H1 (cell line): ENCODE measurements around the gene NR2C2AP. TPM values are rescaled to one million over a fixed set of nuclear protein-coding genes. Genes with fewer than 3 reads are reported as not detected.

Experiments used
- CTCF ChIA-PET: fragments of 300-600 bp; sonication (Branson Sonifier 250); formaldehyde crosslinking; loops from one replicate; lab custom pipeline; 2021; ENCODE audit not compliant: partially characterized antibody; lab: Charles Lee
- POLR2A ChIA-PET: fragments of 300-600 bp; sonication (Branson Sonifier 250); formaldehyde crosslinking; loops from one replicate; lab custom pipeline; 2021; ENCODE audit warnings: inconsistent platforms; ENCODE audit not compliant: partially characterized antibody; lab: Charles Lee
- DNase-seq, 2 experiments: peaks; one replicate each; pipeline versions ENCODE4 v3.0.0 to v3.0.0-alpha.2; 2010 to 2022; ENCODE audit warnings: low spot score in 2 of 2, low read depth in 1 of 2, mixed read lengths in 1 of 2
- FAIRE-seq: peaks from 2 replicates; lab custom pipeline; 2011; peaks lifted over from hg19 to GRCh38; lab: Jason Lieb, UNC
- H2AFZ ChIP-seq: 2 replicates; pipeline ENCODE4 v1.8.1; 2012; ENCODE audit warnings: low read length, inconsistent platforms
- H2AK5ac ChIP-seq: 2 replicates; pipeline ENCODE4 v1.6.1; 2013; ENCODE audit warnings: low read depth, low read length
- H2BK120ac ChIP-seq: replicated peaks from 2 replicates; pipeline ENCODE3; 2013; ENCODE audit warnings: low read depth, low read length, inconsistent platforms
- H2BK12ac ChIP-seq: 2 replicates; pipeline ENCODE4 v1.6.1; 2013; ENCODE audit warnings: low read depth, low read length
- H2BK15ac ChIP-seq: 2 replicates; pipeline ENCODE4 v1.6.1; 2013; ENCODE audit warnings: low read length
- H2BK20ac ChIP-seq: 2 replicates; pipeline ENCODE4 v1.6.1; 2013; ENCODE audit warnings: low read length
- H2BK5ac ChIP-seq: 2 replicates; pipeline ENCODE4 v1.6.1; 2013; ENCODE audit warnings: low read depth, low read length
- H3K14ac ChIP-seq: 2 replicates; pipeline ENCODE4 v1.6.1; 2013; ENCODE audit warnings: inconsistent platforms; ENCODE audit not compliant: insufficient read length
- H3K18ac ChIP-seq: 2 replicates; pipeline ENCODE4 v1.6.1; 2013; ENCODE audit warnings: low read length; ENCODE audit errors: extremely low read depth
- H3K23ac ChIP-seq: 2 replicates; pipeline ENCODE4 v1.6.1; 2013; ENCODE audit warnings: inconsistent platforms; ENCODE audit not compliant: insufficient read length
- H3K23me2 ChIP-seq: 2 replicates; pipeline ENCODE4 v1.6.1; 2013; ENCODE audit warnings: low read depth, low read length
- H3K27ac ChIP-seq: 2 replicates; pipeline ENCODE4 v1.6.1; 2011; ENCODE audit warnings: low read depth, low read length, inconsistent platforms
- H3K27me3 ChIP-seq, 4 experiments: replicated peaks in 1 of 4; 1 replicate in 1 of 4; 2 replicates in 3 of 4; pipeline versions ENCODE4 v1.6.1 to v1.8.1; 2011 to 2013; ENCODE audit warnings: low read length in 3 of 4, mild to moderate bottlenecking in 3 of 4, inconsistent platforms in 2 of 4, mixed read lengths in 2 of 4, moderate library complexity in 1 of 4; ENCODE audit not compliant: control insufficient read depth in 3 of 4, insufficient read depth in 3 of 4; ENCODE audit errors: extremely low read depth in 1 of 4
- H3K36me3 ChIP-seq, 4 experiments: 2 replicates each; pipeline versions ENCODE4 v1.6.1 to v1.8.1; 2011 to 2013; ENCODE audit warnings: mild to moderate bottlenecking in 4 of 4, low read length in 3 of 4, moderate library complexity in 2 of 4, control low read depth in 1 of 4, inconsistent platforms in 1 of 4; ENCODE audit not compliant: insufficient read depth in 4 of 4, control insufficient read depth in 2 of 4
- H3K4ac ChIP-seq: replicated peaks from 2 replicates; pipeline ENCODE3; 2013; ENCODE audit warnings: low read length, low read depth, mixed read lengths, inconsistent platforms; ENCODE audit not compliant: insufficient read length
- H3K4me1 ChIP-seq, 4 experiments: replicated peaks in 1 of 4; 1 replicate in 1 of 4; 2 replicates in 3 of 4; pipeline versions ENCODE4 v1.6.1 to v1.8.1; 2011 to 2013; ENCODE audit warnings: low read length in 3 of 4, inconsistent platforms in 2 of 4, mixed read lengths in 1 of 4; ENCODE audit not compliant: insufficient read depth in 4 of 4, control insufficient read depth in 3 of 4
- H3K4me2 ChIP-seq, 2 experiments: 2 replicates each; pipeline versions ENCODE4 v1.6.1 to v1.8.1; 2011 to 2013; ENCODE audit warnings: low read depth in 2 of 2, low read length in 2 of 2, control low read depth in 1 of 2, inconsistent platforms in 1 of 2, mild to moderate bottlenecking in 1 of 2; ENCODE audit not compliant: insufficient read depth in 1 of 2
- H3K4me3 ChIP-seq, 4 experiments: fragments of 200-600, 300-600 bp in 1 of 4; sonication (generic), shearing (Covaris generic), sonication (Bioruptor Twin) in 1 of 4; 2 replicates each; pipeline versions ENCODE4 v1.5.1 to v1.8.1; 2011 to 2016; ENCODE audit warnings: low read length in 4 of 4, low read depth in 3 of 4, control low read depth in 2 of 4, inconsistent platforms in 2 of 4, mild to moderate bottlenecking in 2 of 4, mixed read lengths in 1 of 4, moderate library complexity in 1 of 4; ENCODE audit not compliant: insufficient read depth in 2 of 4; ENCODE audit errors: extremely low read depth in 1 of 4
- H3K56ac ChIP-seq: replicated peaks from 2 replicates; pipeline ENCODE3; 2013; ENCODE audit warnings: low read depth, mild to moderate bottlenecking, mixed read lengths, low read length, inconsistent platforms; ENCODE audit not compliant: insufficient read length
- H3K79me1 ChIP-seq: 2 replicates; pipeline ENCODE4 v1.6.1; 2013; ENCODE audit warnings: low read depth, low read length, control low read depth
- H3K79me2 ChIP-seq, 2 experiments: 2 replicates each; pipeline versions ENCODE4 v1.6.1 to v1.8.1; 2012 to 2013; ENCODE audit warnings: low read length in 2 of 2, mild to moderate bottlenecking in 2 of 2, inconsistent platforms in 1 of 2; ENCODE audit not compliant: insufficient read depth in 2 of 2, control insufficient read depth in 1 of 2
- H3K9ac ChIP-seq, 4 experiments: replicated peaks in 1 of 4; 1 replicate in 1 of 4; 2 replicates in 3 of 4; pipeline versions ENCODE4 v1.6.1 to v1.8.1; 2011 to 2013; ENCODE audit warnings: low read depth in 3 of 4, low read length in 3 of 4, control low read depth in 2 of 4, mild to moderate bottlenecking in 2 of 4, moderate library complexity in 2 of 4, inconsistent platforms in 1 of 4; ENCODE audit errors: extremely low read depth in 1 of 4
- H3K9me3 ChIP-seq, 2 experiments: 2 replicates each; pipeline versions ENCODE4 v1.6.1 to v1.8.1; 2012 to 2013; ENCODE audit warnings: mild to moderate bottlenecking in 2 of 2, moderate library complexity in 2 of 2, control low read depth in 1 of 2, inconsistent platforms in 1 of 2, low read depth in 1 of 2, low read length in 1 of 2, mixed read lengths in 1 of 2; ENCODE audit not compliant: insufficient read depth in 2 of 2
- H4K20me1 ChIP-seq, 2 experiments: replicated peaks in 1 of 2; 2 replicates each; pipeline versions ENCODE3 to v1.8.1; 2011 to 2013; ENCODE audit warnings: inconsistent platforms in 2 of 2, low read length in 2 of 2, mild to moderate bottlenecking in 1 of 2; ENCODE audit not compliant: insufficient read depth in 2 of 2, control insufficient read depth in 1 of 2
- H4K5ac ChIP-seq: 2 replicates; pipeline ENCODE4 v1.6.1; 2013; ENCODE audit warnings: low read length, low read depth, mixed read lengths, inconsistent platforms; ENCODE audit not compliant: insufficient read length
- H4K8ac ChIP-seq: 2 replicates; pipeline ENCODE4 v1.8.0; 2013; ENCODE audit warnings: mild to moderate bottlenecking, moderate library complexity, low read length, inconsistent platforms; ENCODE audit not compliant: insufficient read depth; ENCODE audit errors: extremely low read depth
- H4K91ac ChIP-seq: replicated peaks from 2 replicates; pipeline ENCODE3; 2013; ENCODE audit warnings: low read length, mixed read lengths, inconsistent platforms; ENCODE audit not compliant: insufficient read length
- ATF3 ChIP-seq: IDR thresholded peaks from 2 replicates; pipeline ENCODE4 v1.6.1; 2011; ENCODE audit warnings: low read depth, mild to moderate bottlenecking, low read length; ENCODE audit not compliant: insufficient read depth
- BRCA1 ChIP-seq: IDR thresholded peaks from 2 replicates; pipeline ENCODE4 v1.6.1; 2012; ENCODE audit warnings: low read depth, low read length, improper control_type of control experiment
- CEBPB ChIP-seq: IDR thresholded peaks from 2 replicates; pipeline ENCODE4 v1.6.1; 2012; ENCODE audit warnings: low read depth, low read length
- EZH2 ChIP-seq: fragments of 200-600 bp; sonication (generic); IDR thresholded peaks from 2 replicates; pipeline ENCODE4 v1.7.1; 2012; ENCODE audit warnings: low read depth, mild to moderate bottlenecking, moderate library complexity, low read length, inconsistent platforms; ENCODE audit not compliant: severe bottlenecking
- HDAC2 ChIP-seq, 2 experiments: fragments of 300-600 bp in 1 of 2; sonication (generic) in 1 of 2; IDR thresholded peaks; 2 replicates each; pipeline ENCODE4 v1.6.1; 2011 to 2012; ENCODE audit warnings: low read depth in 2 of 2, low read length in 2 of 2, mild to moderate bottlenecking in 2 of 2, moderate library complexity in 2 of 2, borderline replicate concordance in 1 of 2, inconsistent platforms in 1 of 2
- PHF8 ChIP-seq: fragments of 200-600 bp; sonication (generic); conservative IDR thresholded peaks from 2 replicates; pipeline ENCODE4 v1.7.1; 2012; ENCODE audit warnings: low read depth, mild to moderate bottlenecking, inconsistent platforms, low read length, moderate library complexity
- RAD21 ChIP-seq, 2 experiments: IDR thresholded peaks in 1 of 2; conservative IDR thresholded peaks in 1 of 2; 2 replicates each; pipeline ENCODE4 v1.6.1; 2011; ENCODE audit warnings: low read depth in 2 of 2, low read length in 2 of 2, improper control_type of control experiment in 1 of 2, inconsistent platforms in 1 of 2, mild to moderate bottlenecking in 1 of 2, moderate library complexity in 1 of 2
- RNF2 ChIP-seq: fragments of 200-900, 300-1000 bp; sonication (generic); IDR thresholded peaks from 2 replicates; pipeline ENCODE4 v1.7.1; 2016; ENCODE audit warnings: borderline replicate concordance, low read depth, mild to moderate bottlenecking, antibody characterized with exemption, low read length; ENCODE audit not compliant: poor library complexity, severe bottlenecking; ENCODE audit errors: missing control alignments
- SP1 ChIP-seq: IDR thresholded peaks from 2 replicates; pipeline ENCODE4 v1.6.1; 2011; ENCODE audit warnings: low read depth, low read length
- SP2 ChIP-seq: IDR thresholded peaks from 2 replicates; pipeline ENCODE4 v1.6.1; 2012; ENCODE audit warnings: mild to moderate bottlenecking, low read length, inconsistent platforms
- SRF ChIP-seq: IDR thresholded peaks from 2 replicates; pipeline ENCODE4 v1.6.1; 2011; ENCODE audit warnings: mild to moderate bottlenecking, low read depth, low read length, moderate library complexity
- ZNF274 ChIP-seq: IDR thresholded peaks from 2 replicates; pipeline ENCODE4 v1.7.0; 2012; ENCODE audit warnings: low read length, borderline replicate concordance; ENCODE audit errors: extremely low read depth
- WGBS, 2 experiments: shearing (Covaris generic) in 1 of 2; methylation state at CpG; one replicate each; pipeline versions ENCODE4 v1.1.6 to v1.1.7; 2013 to 2015; ENCODE audit warnings: low lambda C conversion rate in 2 of 2, mixed read lengths in 2 of 2, inconsistent platforms in 1 of 2, low coverage in 1 of 2, missing lambda C conversion rate in 1 of 2; ENCODE audit not compliant: insufficient replicate concordance in 2 of 2, insufficient coverage in 1 of 2, insufficient read length in 1 of 2; ENCODE audit errors: extremely low coverage in 1 of 2, missing lambda C conversion rate in 1 of 2; 5-methylcytosine and 5-hydroxymethylcytosine counted together
- polyA plus RNA-seq, 7 experiments: library from polyadenylated mRNA; depleted of rRNA in 3 of 7; stranded (reverse) in 5 of 7; unstranded in 2 of 7; fragments of >200 nt in 5 of 7; fragments of 200-250 nt in 2 of 7; gene quantifications; 1 replicate in 5 of 7; 2 replicates in 1 of 7; 4 replicates in 1 of 7; pipeline versions ENCODE4 v1.2.1 to v1.2.3, GENCODE V29; 2011 to 2013; ENCODE audit warnings: missing spikeins in 2 of 7, mixed read lengths in 2 of 7
- total RNA-seq: library from RNA; stranded (reverse); fragmentation: NEBNext Ultra II Directional; extraction: Animal tissue kit (Norgen Biotek cat#: 25700); gene quantifications from 2 replicates; pipeline ENCODE4 v1.2.1, GENCODE V29; 2021

NR2C2AP gene
- total and polyA plus RNA-seq, 2 of the 8 experiments (the other 6 are each of a cell fraction or from before 2014, with no cell fraction given) = 16.4 to 20.5 TPM

- Histone ChIP-seq H3K9me3 (peaks cover 7 to 13% of the 10 kb centered on the region in 2 experiments), H2BK12ac (no peak overlapping the region), H3K4me1 (no peaks in the 10 kb centered on the region), H3K4ac (no peak overlapping the region), H3K14ac (no peak overlapping the region), H2BK120ac (no peak overlapping the region), H3K79me2 (no peaks in the 10 kb centered on the region), H3K27me3 (no peaks in the 10 kb centered on the region; a peak in 2 of 7 replicates), H3K23me2 (no peaks in the 10 kb centered on the region), H3K27ac (no peak overlapping the region), H2BK5ac (no peak overlapping the region), H3K79me1 (no peaks in the 10 kb centered on the region), H4K91ac (no peak overlapping the region), H4K8ac (no peak overlapping the region), H3K9ac (no peak overlapping the region), H3K56ac (no peak overlapping the region), H3K36me3 (no peaks in the 10 kb centered on the region), H3K18ac (no peak overlapping the region), H2BK20ac (no peak overlapping the region), H2AFZ (no peak overlapping the region), H3K23ac (no peak overlapping the region), H4K5ac (no peak overlapping the region), H3K4me3 (no peak overlapping the region), H3K4me2 (no peak overlapping the region), H4K20me1 (no peaks in the 10 kb centered on the region), H2BK15ac (no peak overlapping the region), H2AK5ac (no peak overlapping the region)
- FAIRE-seq (no peak), DNase-seq (no peak)
- ChIA-PET CTCF (interaction anchor here (0.6 to 2.2 kb wide), 4 partner anchors 10 to 31 kb away, joined by 3 to 20 read pairs (median 4); partner anchors contain the start of gene NR2C2AP), POLR2A (interaction anchor here (0.8 kb wide), 1 partner anchor 37 kb away, joined by 3 read pairs; no protein-coding TSS in a partner anchor)
- 86% methylated on average over 2 of the region's 2 CpGs; no CpG with 5 or more reads in 1 of the 2 experiments for WGBS, 2 experiments
- no peak for TF ChIP-seq PHF8
- no peak for TF ChIP-seq SRF
- no peak for TF ChIP-seq EZH2
- TF ChIP-seq ZNF274 = no peak
- no peak for TF ChIP-seq RAD21 (IDR thresholded peaks at IDR 0.05 in 1 of 2, conservative IDR thresholded peaks at IDR 0.05 in 1 of 2; ENCODE audit: low read depth in 2 of 2, low read length in 2 of 2)
- TF ChIP-seq CEBPB = no peak
- TF ChIP-seq BRCA1 = no peak
- no peak for TF ChIP-seq SP1
- no peak for TF ChIP-seq HDAC2 (IDR thresholded peaks at IDR 0.05; ENCODE audit: borderline replicate concordance in 1 of 2, low read depth in 2 of 2, low read length in 2 of 2)
- TF ChIP-seq SP2 = no peak
- TF ChIP-seq ATF3 = no peak
- TF ChIP-seq RNF2 = no peak
Measured at GRCh38 chr19:19234220-19234816, 31.1 kb upstream of the NR2C2AP start.
